COLO668 (cell line): ENCODE results near the gene TSPEAR.
"Not testable (repeated sequence)": the region's sequence is repeated elsewhere in the genome, so short reads cannot be mapped to it uniquely, and the experiment has no call there.

ENCODE experiments used
- DNase-seq: peaks from one replicate; lab custom pipeline; 2025; ENCODE audit not compliant: unreplicated experiment; lab: John Stamatoyannopoulos, UW

TSPEAR gene

GRCh38 chr21:44612669-44613229 lies 98.6 kb downstream of the TSPEAR start:
- DNase-seq: no peak

- no peak for DNase-seq
Observed at GRCh38 chr21:44612029-44612486, 99.3 kb downstream of the TSPEAR start, which contains the start of gene KRTAP10-8. Gene KRTAP10-8 (plus strand): TSS chr21:44612079. CDS start chr21:44612101, 22 bp downstream.

DNA sequence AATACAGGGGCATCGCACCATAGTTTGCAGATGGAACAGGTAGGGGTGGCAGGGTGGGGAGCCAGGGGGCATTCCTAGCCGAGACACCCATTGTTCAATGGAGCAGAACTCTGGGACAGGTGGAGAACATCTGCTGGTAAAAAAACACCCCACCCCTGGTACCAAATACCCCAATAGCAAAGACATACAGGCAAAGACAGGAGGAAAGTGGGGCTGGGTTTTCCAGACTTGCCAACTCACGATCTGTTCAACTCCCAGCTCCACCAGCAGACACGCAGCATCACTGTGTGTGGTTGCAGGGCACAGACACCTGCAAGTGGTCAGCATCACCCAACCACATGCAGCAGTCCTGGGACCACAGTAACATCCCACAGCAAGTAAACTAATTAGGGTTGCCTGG lies 99.8 kb downstream of the TSPEAR start:
- no peak for DNase-seq

DNA sequence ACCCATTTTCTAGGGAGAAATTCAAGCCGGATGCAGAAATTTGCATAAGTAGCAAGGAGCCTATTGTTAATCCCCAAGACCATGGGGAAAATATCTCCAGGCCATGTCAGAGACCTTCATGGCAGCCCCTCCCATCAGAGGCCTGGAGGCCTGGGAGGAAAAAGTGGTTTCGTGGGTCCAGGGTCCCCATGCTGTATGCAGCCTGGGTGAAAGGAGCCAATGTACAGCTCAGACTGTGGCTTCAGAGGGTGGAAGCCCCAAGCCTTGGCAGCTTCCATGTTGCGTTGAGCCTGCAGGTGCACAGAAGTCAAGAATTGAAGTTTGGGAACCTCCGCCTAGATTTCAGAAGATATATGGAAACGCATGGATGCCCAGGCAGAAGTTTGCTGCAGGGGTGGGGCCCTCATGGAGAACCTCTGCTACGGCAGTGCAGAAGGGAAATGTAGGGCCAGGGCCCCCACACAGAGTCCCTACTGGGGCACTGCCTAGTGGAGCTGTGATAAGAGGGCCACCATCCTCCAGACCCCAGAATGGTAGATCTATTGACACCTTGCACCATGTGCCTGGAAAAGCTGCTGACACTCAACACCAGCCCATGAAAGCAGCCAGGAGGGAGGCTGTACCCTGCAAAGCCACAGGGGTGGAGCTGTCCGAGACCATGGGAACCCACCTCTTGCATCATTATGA lies 101.1 kb downstream of the TSPEAR start:
- not testable (repeated sequence) for DNase-seq

GRCh38 chr21:44609193-44609592 lies 102.2 kb downstream of the TSPEAR start:
- no peak for DNase-seq

- DNase-seq: no peak
Observed at GRCh38 chr21:44606495-44606894, 104.9 kb downstream of the TSPEAR start.

GRCh38 chr21:44603911-44604310 lies 107.5 kb downstream of the TSPEAR start:
- no peak for DNase-seq

DNA sequence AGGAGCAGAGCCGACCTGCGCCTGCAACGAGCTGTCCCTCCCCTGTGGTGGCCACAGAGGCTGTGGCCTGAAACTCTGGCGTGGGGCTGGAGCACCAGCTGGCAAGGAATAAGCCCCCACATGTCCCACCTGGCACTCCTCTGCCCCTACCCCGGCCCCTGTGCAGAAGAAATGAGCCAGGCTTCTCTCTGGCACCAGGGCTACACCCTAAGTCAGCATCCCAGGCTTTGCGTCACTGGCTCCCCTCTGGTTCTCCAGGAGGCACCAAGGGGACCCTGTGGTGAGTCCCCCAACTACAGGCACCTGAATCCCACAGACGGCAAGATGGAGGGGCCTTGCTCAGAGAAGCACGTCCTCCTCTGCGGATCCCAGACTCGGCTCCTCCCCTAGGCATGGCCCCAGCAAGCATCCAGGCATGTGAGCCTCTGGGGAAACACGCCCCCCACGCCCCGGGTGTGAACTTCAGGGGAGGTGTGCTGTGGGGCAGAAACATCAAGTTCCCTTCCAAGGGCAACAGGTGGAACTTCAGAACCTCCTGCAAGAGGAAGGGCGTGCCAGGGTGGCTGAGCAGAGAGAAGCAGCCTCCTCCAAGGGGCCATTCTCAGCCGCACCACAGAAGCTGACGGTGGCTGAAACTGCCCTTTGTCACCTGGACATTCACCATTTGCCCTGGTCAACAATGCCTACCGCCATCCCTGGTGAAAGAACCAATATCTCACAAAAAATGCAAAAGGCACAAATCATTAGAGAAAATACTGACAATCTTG lies 108.1 kb downstream of the TSPEAR start:
- DNase-seq: no peak

GRCh38 chr21:44602463-44602850 lies 108.9 kb downstream of the TSPEAR start:
- DNase-seq: no peak

DNA sequence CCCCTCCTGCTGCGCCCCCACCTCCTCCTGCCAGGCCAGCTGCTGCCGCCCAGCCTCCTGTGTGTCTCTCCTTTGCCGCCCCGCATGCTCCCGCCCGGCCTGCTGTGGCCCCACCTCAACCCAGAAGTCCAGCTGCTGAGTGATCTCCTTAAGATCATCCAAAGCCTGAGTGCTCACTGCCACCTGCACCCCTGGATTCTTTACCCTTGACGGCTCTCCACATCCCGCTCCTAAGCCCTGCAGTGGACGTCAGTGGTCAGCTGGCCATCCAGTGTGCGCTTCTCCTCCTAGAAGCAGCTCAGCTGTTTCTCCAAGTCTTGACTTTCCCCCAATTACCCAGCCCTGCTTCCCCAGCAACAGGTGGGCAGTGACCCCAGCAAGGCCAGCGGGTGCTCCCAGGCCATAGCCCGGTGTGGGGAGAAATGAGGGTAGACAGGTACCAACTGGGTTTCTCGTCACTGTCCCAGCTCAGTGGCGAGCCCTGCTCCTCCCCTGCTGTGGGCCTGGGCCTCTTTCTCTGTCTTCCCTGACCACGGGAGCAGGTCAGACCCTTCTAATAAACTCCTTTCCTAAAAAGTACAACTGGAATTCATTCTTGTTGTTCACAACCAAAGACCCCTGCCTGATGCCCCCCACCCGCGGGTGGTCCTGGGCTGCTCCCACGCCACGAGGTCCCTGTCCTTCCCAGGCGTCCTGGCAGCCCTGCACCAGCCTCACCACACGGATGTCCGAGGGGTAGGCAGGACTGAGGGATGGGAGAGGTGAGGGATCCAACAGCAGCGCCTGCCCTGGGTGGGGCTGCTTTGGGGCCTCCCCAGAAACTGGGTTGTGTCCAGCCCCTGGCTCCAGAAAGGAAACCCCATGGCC lies 109.5 kb downstream of the TSPEAR start:
- DNase-seq: no peak

DNA sequence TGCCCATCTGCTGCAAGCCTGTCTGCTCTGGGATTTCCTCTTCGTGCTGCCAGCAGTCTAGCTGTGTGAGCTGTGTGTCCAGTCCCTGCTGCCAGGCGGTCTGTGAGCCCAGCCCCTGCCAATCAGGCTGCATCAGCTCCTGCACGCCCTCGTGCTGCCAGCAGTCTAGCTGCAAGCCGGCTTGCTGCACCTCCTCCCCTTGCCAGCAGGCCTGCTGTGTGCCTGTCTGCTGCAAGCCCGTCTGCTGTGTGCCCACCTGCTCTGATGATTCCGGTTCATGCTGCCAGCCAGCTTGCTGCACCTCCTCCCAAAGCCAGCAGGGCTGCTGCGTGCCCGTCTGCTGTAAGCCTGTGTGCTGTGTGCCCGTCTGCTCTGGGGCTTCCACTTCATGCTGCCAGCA lies 110.3 kb downstream of the TSPEAR start:
- DNase-seq: not testable (repeated sequence)

DNA sequence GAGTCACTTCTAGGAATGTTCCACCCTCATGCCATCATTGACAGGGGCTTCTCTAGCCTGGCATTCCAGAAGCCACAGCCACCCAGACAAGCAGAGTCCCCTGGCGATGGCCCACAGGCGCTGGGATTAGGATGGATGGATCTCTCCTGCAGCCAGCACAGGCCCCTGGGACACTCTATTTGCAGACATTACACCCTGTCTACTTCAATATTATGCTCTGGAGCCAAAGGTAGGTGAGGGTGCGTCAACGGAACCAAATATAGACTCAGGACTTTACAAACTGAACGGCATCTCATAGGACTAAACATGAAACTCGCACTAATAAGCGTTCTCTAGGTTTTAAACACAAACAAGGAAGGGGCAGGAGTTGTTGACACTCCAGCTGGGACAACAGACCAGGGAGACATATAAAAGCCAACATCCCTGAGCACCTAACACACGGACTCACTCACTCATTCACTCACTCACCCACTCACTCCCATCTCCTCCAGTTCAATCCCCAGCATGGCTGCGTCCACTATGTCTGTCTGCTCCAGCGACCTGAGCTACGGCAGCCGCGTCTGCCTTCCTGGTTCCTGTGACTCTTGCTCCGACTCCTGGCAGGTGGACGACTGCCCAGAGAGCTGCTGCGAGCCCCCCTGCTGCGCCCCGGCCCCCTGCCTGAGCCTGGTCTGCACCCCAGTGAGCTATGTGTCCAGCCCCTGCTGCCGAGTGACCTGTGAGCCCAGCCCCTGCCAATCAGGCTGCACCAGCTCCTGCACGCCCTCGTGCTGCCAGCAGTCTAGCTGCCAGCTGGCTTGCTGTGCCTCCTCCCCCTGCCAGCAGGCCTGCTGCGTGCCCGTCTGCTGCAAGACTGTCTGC lies 111.0 kb downstream of the TSPEAR start, which contains the start of gene KRTAP10-7:
KRTAP10-7 (plus strand) TSS at position 480 of the 861 bp plus-strand sequence; CDS start at position 505, 25 bp downstream.
- DNase-seq: not testable (repeated sequence)

DNA sequence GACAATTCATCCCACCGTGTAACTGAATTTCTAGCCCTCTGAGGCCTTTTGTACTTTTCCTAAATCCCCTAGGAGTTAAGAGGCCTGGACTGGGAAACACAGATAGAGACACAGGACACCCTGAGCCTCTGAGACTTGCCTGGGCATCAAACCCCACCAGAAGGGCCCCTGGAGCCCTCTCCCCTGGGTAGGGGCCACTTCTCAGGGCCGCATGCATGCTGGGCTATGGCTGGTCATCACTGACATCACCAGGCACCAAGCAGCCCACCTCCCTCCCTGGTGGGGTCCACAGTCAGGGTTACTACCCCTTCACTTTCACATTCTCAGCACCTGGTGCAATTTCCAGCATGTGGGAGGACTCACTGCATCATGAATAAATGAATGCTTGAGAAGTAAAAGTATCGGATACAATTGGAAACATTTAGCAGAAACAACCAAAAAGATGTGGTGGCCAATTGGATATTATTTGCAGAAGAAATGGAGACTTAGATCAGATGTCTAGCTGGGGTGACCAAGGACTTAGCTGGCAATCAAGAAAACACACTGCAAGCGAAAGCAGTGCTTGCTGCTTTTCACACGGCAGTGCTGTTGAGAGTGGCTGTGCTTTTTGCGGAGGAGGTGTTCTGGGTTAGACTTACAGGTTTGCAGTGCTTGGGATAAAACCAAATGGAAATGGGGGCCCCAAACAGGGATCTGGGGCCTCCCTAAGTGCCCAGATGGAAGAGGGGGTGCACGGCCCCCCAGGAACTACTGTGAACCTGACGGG lies 111.9 kb downstream of the TSPEAR start:
- DNase-seq: no peak

- no peak for DNase-seq
Observed at GRCh38 chr21:44598061-44598460, 113.3 kb downstream of the TSPEAR start.

DNA sequence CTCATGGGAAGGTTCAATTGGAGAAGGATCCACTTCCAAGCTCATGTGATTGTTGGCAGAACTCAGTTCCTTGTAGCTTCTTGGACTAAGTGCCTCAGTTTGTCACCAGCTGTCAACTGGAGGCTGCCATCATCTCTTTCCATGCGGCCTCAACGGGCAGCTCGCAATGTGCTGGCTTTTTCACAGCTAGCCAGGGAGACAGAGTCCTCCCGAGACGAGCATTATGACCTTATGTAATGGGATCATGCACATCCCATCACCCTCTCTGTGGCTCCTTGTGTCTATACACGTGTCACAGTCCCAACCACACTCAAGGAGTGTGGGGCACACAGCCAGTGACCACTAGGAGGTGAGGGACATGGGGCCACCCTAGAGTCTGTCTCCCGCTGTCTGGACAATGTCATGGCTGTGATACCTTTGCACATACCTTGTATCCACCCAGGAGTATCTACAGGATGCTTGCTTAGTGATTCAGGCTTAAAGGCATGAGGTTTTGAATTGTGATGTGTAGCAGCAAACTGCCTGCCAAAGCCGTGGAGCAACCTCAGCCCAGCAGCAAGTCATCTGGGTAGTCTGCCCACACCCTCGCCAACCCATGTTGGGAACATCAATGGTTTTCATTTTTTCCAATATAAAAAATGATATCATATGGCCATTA lies 115.2 kb downstream of the TSPEAR start:
- DNase-seq: no peak

GRCh38 chr21:44595524-44595923 lies 115.8 kb downstream of the TSPEAR start:
- no peak for DNase-seq

DNA sequence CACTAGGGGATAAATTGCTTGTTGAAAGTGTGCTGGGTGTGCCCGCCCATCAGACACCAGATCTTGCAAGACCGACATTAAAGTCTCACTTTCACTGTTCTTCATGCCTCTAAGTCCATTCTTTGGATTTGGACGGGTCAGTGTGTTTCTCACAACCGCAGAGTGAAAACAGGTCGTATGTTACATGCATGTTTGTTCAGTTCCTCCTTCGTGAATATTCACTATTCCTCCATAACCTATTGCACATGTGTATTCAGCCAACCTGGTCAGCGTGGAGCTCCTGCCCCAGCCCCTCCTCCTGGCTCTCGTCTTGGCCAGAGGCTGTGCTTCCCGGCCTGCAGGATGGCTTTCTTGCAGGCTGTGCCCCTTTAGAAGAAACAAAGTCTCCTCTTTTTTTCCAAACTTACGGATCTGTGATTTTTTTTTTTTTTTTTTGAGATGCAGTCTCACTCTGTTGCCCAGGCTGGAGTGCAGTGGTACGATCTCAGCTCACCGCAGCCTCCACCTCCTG lies 116.9 kb downstream of the TSPEAR start:
- DNase-seq: no peak

DNA sequence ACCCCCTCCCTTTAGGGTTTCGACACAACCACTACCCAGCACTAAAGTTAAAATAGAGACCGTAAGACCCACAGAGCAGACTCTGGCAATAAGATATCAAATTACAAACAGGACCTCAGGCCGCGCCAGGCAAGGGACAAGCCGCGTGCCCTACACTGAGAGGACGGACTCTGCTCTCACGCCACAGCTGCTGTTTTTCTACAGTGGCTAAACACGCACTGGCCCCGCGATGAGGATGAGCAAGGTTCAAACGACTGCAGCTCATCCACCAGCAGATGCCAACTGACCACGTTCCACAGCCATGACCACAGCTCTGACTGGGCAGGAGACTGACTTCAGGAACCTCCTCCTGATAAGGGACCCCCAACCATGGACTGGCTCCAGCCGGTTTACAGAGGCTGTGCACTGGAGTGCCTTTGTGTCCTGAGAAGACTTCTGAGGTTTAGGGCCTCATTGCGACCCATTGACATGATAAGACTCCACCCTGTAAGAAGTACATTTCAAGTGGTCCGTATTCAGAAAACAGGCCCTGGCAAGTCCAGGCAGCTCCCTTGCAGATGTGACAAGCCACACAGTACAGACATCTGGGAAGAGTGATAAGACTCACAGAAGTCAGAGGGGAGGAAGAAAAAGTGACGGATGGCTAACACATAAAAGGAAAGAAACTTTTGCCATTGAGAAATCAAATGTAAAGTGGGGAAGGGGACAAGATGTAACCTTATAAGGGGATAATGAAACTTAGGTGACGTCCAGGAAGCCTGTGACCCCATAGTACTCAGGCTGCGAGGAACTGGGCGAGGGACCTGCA lies 117.6 kb downstream of the TSPEAR start:
- DNase-seq: peak; percentile 60
